MM.1S (cell line): ENCODE data around the gene ABHD1.

ENCODE experiments used
- EZH2 ChIP-seq: fragments of 300-600 bp; sonication (generic); optimal IDR thresholded peaks from 2 replicates; pipeline ENCODE3; 2017; ENCODE audit warnings: low read depth, mild to moderate bottlenecking, antibody characterized with exemption, low read length, mixed read lengths
- EZH2phosphoT487 ChIP-seq: fragments of 300-600 bp; sonication (generic); IDR thresholded peaks from 2 replicates; pipeline ENCODE4 v1.6.1; 2018; ENCODE audit warnings: antibody characterized with exemption, low read length
- TF ChIP-seq, protein P1 (sequence below): fragments of 300-600 bp; sonication (generic); IDR thresholded peaks from 2 replicates; pipeline ENCODE4 v1.5.1; 2016; ENCODE audit warnings: antibody characterized with exemption, low read length, mixed read lengths

DNA sequence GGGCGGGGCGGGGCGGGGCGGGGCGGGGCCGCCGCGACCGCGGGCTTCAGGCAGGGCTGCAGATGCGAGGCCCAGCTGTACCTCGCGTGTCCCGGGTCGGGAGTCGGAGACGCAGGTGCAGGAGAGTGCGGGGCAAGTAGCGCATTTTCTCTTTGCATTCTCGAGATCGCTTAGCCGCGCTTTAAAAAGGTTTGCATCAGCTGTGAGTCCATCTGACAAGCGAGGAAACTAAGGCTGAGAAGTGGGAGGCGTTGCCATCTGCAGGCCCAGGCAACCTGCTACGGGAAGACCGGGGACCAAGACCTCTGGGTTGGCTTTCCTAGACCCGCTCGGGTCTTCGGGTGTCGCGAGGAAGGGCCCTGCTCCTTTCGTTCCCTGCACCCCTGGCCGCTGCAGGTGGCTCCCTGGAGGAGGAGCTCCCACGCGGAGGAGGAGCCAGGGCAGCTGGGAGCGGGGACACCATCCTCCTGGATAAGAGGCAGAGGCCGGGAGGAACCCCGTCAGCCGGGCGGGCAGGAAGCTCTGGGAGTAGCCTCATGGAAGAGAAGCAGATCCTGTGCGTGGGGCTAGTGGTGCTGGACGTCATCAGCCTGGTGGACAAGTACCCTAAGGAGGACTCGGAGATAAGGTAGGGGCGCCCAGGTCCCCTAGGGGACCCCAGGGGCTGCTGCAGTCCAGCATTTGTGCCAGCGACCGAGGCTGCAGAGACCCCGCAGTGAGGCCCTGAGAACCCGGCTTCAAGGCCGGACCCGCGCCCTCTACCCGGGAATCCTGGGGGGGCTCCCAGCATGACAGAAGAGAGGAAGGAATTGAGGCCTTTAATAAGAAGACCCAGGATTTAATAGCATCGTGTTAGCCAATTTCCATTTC is 36.7 kb upstream of the ABHD1 start, which contains the start of gene KHK:
- TF ChIP-seq, protein P1, sequence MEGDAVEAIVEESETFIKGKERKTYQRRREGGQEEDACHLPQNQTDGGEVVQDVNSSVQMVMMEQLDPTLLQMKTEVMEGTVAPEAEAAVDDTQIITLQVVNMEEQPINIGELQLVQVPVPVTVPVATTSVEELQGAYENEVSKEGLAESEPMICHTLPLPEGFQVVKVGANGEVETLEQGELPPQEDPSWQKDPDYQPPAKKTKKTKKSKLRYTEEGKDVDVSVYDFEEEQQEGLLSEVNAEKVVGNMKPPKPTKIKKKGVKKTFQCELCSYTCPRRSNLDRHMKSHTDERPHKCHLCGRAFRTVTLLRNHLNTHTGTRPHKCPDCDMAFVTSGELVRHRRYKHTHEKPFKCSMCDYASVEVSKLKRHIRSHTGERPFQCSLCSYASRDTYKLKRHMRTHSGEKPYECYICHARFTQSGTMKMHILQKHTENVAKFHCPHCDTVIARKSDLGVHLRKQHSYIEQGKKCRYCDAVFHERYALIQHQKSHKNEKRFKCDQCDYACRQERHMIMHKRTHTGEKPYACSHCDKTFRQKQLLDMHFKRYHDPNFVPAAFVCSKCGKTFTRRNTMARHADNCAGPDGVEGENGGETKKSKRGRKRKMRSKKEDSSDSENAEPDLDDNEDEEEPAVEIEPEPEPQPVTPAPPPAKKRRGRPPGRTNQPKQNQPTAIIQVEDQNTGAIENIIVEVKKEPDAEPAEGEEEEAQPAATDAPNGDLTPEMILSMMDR, result no peak
- no peak for TF ChIP-seq EZH2phosphoT487
- no peak for TF ChIP-seq EZH2
